Measurements from ENCODE around the gene LHFPL2. TPM values are rescaled to one million over a fixed set of nuclear protein-coding genes. Genes with fewer than 3 reads are reported as not detected.

The LHFPL2 gene
- total and polyA plus RNA-seq, 9 of the 15 experiments (the other 6 are each of a cell fraction or from before 2014, with no cell fraction given), result 1.0 to 6.6 (median 4.6) TPM

GRCh38 chr5:78587775-78588291 is 60.7 kb downstream of the LHFPL2 start (continued):
- TF ChIP-seq ATF3 (IDR thresholded peaks at IDR 0.05) (peak; percentile 34; the same call in 1 of the 2 replicates), ATF3 (CRISPR knock-in tag; conservative IDR thresholded peaks at IDR 0.05) (no peak), PTRF (tag; IDR thresholded peaks at IDR 0.05) (no peak), CREBBP (IDR thresholded peaks at IDR 0.05; ENCODE audit: low read depth, low read length) (no peak), ZNF511 (CRISPR knock-in tag; IDR thresholded peaks at IDR 0.05) (no peak), DMBX1 (CRISPR knock-in tag; IDR thresholded peaks at IDR 0.05; ENCODE audit: borderline replicate concordance) (peak; percentile 89), ZNF592 (IDR thresholded peaks at IDR 0.05) (no peak), MECOM (CRISPR knock-in tag; IDR thresholded peaks at IDR 0.05) (no peak), MEIS2 (IDR thresholded peaks at IDR 0.05; ENCODE audit: partially characterized antibody) (peak; percentile 34), ARID3A (IDR thresholded peaks at IDR 0.05; ENCODE audit: borderline replicate concordance, low read depth, low read length) (no peak), MAFG (tag; conservative IDR thresholded peaks at IDR 0.05) (no peak), TAF7 (tag; IDR thresholded peaks at IDR 0.05) (no peak), PHF20 (IDR thresholded peaks at IDR 0.05; ENCODE audit: partially characterized antibody) (no peak), MAZ (CRISPR knock-in tag; conservative IDR thresholded peaks at IDR 0.05 in 1 of 2, IDR thresholded peaks at IDR 0.05 in 1 of 2) (peak; percentile 51 to 74; a peak in 3 of 4 replicates), ZNF347 (CRISPR knock-in tag; IDR thresholded peaks at IDR 0.05; ENCODE audit: low read depth) (no peak), ADNP (tag; IDR thresholded peaks at IDR 0.05) (no peak), ZSCAN29 (IDR thresholded peaks at IDR 0.05) (no peak), ETS2 (tag; IDR thresholded peaks at IDR 0.05; ENCODE audit: borderline replicate concordance, poor library complexity, severe bottlenecking) (no peak), ZFPM2 (CRISPR knock-in tag; IDR thresholded peaks at IDR 0.05) (no peak), FOXK2 (conservative IDR thresholded peaks at IDR 0.05 in 1 of 2, IDR thresholded peaks at IDR 0.05 in 1 of 2; ENCODE audit: low read depth in 2 of 2) (no peak), PTTG1 (tag; IDR thresholded peaks at IDR 0.05; ENCODE audit: low read depth) (no peak), SNAPC5 (CRISPR knock-in tag; IDR thresholded peaks at IDR 0.05) (no peak)

Data from K562 (cell line).